Fibroblast of the aortic adventitia (primary cell): ENCODE data around the gene CRACR2B. TPM values are rescaled to one million over a fixed set of nuclear protein-coding genes. Genes with fewer than 3 reads are reported as not detected.

Experiments
- DNase-seq: peaks from one replicate; pipeline ENCODE4 v3.0.0-alpha.2; 2010; ENCODE audit warnings: low read depth
- H3K4me3 ChIP-seq: 2 replicates; pipeline ENCODE4 v1.5.1; 2011; ENCODE audit warnings: low read depth, mild to moderate bottlenecking, control low read depth, low read length, moderate library complexity
- total RNA-seq: library from RNA; depleted of rRNA; stranded (reverse); fragments of >200 nt; gene quantifications from 2 replicates; pipeline ENCODE4 v1.2.3, GENCODE V29; 2012; ENCODE audit warnings: low replicate concordance
- TF ChIP-seq, protein P1 (sequence below): IDR thresholded peaks from 2 replicates; pipeline ENCODE4 v1.5.1; 2011; ENCODE audit warnings: mild to moderate bottlenecking, low read length, control low read depth, inconsistent platforms; ENCODE audit not compliant: insufficient read depth

Gene CRACR2B
- total RNA-seq, 1 donor, result 1.3 TPM

DNA sequence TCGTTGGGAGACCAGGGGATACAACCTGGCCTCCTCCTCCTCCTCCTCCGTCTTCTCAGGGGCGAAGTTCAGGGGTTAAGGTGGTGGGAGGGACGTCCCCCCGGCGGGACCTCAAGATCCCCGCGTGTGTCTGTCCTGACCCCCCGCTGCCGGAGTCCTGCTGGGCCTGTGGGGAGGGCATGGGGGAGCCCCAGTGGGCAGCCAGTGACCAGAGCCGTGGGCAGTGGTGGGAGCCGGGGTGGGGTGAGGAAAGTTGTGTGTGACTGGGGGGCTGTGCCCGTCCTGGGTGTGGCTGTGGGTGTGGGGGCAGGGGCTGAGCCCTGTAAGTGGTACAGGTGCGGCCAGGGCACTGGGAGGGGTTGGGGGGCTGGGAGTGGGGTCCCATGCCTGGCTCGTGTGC is 25.0 kb downstream of the CRACR2B start:
- no peak for DNase-seq
- TF ChIP-seq, protein P1, sequence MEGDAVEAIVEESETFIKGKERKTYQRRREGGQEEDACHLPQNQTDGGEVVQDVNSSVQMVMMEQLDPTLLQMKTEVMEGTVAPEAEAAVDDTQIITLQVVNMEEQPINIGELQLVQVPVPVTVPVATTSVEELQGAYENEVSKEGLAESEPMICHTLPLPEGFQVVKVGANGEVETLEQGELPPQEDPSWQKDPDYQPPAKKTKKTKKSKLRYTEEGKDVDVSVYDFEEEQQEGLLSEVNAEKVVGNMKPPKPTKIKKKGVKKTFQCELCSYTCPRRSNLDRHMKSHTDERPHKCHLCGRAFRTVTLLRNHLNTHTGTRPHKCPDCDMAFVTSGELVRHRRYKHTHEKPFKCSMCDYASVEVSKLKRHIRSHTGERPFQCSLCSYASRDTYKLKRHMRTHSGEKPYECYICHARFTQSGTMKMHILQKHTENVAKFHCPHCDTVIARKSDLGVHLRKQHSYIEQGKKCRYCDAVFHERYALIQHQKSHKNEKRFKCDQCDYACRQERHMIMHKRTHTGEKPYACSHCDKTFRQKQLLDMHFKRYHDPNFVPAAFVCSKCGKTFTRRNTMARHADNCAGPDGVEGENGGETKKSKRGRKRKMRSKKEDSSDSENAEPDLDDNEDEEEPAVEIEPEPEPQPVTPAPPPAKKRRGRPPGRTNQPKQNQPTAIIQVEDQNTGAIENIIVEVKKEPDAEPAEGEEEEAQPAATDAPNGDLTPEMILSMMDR, result no peak
- no peak overlapping the region for H3K4me3 ChIP-seq

DNA sequence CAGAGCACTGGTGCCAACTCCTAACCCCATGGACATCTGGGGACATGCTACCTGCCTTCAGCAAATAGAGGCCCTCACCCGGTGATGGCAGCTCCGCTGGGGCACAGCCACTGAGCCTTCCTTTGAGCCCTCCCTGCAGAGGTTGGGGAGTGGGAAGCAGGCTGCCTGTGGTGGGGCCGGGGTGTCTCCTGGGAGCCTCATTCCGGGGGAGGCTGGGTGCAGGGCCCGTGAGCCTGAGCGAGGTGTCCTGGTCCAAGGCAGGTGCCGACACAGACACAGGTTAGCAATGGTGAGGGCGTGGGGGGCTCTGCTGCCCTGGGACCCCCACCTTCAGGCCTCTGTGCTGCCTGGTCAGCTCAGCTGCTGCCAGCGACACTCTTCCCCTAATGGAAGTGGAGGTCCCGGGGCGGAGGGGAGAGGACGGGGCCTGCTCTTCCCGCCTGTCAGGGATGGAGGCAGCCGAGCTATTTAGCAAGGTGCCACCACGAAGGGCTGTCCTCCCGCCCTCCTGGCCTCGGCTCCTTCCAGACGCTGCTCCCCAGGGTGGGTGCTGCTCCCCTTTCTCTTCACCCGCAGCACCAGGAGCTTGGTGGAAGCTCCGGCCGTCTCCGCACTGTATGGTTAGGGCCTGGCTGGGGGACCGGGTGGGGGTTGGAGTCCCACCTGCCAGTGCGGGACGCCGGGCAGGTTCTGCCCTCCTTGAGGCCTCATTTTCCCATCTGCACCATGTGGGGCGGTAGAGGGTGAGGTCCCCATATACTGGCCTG is 26.1 kb downstream of the CRACR2B start:
- TF ChIP-seq, protein P1, result no peak
- H3K4me3 ChIP-seq, result no peak overlapping the region

DNA sequence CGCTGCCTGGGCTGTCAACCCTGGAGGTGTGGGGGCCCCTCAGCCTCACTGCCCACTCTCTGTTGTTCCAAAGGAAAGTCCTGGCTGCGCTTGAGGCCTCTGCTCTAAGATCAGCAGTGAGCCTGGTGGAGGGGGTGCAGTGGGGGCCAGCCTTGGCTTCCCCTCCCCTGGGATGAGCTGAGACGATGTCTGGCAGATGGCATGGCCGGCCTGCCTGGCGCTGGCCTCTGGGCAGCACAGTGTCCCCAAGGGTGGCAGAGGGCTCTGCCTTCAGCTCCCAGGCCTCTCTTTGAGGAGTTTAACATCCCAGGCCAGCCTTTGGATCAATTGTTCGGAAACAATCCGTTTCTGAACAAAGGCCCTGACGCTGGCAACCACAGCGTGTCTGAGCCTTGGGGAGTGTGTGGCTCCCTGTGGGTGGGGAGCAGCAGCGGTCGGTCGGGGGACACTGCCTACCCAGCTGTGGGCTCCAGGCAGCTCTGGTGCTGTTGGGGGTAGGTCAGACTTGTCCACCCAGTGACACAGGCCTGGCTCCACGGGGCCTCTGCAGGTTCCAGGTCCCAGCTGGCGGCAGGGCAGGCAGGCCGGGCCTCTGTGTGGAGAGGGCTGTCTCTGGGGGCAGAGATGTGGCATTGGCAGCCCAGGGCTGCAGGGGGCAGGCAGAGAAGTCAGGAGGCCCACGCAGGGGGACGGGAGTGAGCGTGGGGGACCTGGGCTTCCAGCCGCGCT is 27.0 kb downstream of the CRACR2B start:
- no peak for DNase-seq
- TF ChIP-seq, protein P1, result no peak
- H3K4me3 ChIP-seq, result no peak overlapping the region

More for the DNA sequence above, 26.1 kb downstream of the CRACR2B start:
- no peak for DNase-seq

DNA sequence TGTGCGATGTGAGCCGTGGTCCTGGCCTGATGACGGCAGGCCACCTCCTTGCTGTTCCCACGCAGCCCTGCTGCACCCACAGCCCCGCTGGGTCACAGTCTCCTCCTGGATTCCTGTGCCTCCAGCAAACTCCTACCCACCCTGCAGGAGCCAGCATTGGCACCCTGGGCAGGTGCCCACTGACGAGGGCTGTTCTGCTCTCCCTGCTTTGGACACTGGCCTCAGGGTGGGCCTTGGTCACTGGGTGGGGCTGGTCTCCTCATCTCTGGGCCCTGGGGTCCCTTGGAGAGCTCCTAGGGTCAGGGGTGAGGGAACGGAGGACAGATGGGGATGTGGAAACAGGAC is 27.6 kb downstream of the CRACR2B start:
- TF ChIP-seq, protein P1, result no peak
- H3K4me3 ChIP-seq, result no peak overlapping the region
- no peak for DNase-seq

DNA sequence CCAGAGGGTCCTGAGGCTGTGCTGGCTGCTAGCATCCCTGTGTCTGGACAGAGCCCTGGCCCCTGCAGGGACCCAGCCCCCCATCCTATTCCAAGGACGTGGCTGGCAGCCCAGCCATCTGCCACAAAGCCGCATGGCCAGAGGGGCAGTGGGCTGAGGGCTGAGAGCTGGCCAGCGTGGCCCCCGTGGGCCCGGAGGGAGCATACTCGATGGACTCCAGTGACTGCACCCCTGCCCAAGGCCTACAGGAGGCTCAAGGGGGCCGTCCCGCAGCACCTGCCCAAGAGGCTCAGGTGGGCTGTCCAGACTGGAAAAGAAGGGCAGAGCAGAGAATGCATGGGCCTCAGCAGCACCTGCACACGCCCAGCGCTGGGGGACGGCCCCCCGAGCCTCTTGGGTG is 28.1 kb downstream of the CRACR2B start:
- TF ChIP-seq, protein P1, result no peak
- no peak for DNase-seq
- H3K4me3 ChIP-seq, result no peak overlapping the region

DNA sequence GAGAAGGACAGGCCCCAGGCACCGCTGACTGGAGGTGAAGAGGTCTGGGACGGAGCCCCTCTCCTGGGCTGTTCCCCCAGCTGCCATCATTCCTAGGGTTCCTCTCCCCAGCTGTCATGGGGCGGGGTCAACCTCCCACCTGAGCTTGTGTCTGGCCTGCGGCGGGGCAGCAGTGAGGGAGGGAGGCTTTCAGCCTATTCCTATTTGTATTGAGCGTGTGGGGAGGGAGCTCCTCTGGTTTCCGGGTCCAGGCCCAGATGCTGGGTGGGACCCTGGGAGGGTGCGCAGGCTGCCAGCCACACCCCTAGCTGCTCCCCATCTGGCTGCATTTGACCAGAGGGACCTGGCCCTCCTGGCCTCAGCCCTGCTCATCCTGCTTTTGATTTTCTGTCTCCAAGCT is 28.7 kb downstream of the CRACR2B start:
- TF ChIP-seq, protein P1, result no peak
- no peak overlapping the region for H3K4me3 ChIP-seq
- DNase-seq, result no peak
